ENCODE measurements around the gene PSPC1. TPM values are rescaled to one million over a fixed set of nuclear protein-coding genes. Genes with fewer than 3 reads are reported as not detected.

PSPC1 gene
- total RNA-seq, 1 donor from 2014 or later, result 74.6 TPM

GRCh38 chr13:19673473-19674430, 109.0 kb downstream of the PSPC1 start:
- DNase-seq (ENCODE audit: low spot score), result no peak

DNA sequence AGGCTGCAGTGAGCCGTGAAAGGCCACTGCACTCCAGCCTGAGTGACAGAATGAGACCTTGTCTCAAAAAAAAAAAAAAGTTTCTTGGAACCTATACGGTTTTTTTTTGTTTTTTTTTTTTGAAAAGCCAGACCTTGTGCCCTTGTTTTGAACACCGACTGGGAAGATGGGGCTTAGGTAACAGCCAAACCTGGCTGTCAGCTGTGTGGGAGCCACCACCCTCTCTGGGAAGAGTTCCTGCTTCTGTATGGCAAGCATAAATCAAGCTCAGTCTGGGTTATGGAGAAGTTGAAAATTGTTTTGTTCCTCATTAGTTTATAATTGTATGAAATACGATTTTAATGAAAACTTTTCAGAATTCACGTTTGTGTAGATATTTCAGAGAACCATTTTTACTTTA, 109.8 kb downstream of the PSPC1 start:
- no peak for DNase-seq (ENCODE audit: low spot score)

DNA sequence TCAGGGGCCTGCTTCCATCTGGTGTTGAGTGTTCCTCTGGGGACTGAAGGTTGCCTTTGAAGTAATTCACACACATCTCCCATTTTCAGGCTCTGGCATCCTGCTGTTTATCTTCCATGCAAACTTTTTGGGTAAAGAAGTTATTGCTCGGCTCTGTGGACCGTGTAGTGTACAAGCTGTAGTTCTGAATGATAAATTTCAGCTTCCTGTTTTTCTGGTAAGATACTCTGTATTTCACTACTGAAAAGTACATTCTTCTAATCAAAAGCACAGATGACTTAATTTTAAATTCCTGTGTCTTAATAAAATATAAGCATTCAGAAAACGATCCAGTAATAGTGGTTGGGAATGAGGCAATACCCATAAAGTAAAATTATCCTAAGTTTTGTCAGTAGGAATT, 112.6 kb downstream of the PSPC1 start:
- no peak for DNase-seq (ENCODE audit: low spot score)

GRCh38 chr13:19668778-19669177, 114.0 kb downstream of the PSPC1 start:
- no peak for DNase-seq (ENCODE audit: low spot score)

DNA sequence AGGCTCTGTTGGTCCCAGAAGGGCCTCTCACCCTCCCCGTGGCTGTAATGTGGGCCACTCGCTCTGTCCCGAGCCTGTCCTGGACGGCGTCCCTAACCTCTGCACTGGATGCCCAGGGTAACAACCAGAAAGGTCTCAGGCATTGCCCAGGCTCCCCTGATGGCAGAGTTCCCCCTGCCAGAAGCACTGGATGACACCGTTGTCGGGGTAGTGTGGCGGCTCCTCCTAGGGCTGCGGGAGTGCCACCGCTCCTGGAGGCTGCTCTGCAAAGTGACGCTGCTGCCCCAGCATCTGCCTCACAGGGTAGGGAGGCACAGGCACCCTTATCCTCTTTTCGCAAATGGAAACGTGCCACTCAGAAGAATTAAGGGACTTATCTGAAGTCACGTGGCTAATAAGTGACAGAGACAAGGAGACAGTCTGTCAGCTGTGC, 117.3 kb downstream of the PSPC1 start:
- DNase-seq (ENCODE audit: low spot score), result no peak

DNA sequence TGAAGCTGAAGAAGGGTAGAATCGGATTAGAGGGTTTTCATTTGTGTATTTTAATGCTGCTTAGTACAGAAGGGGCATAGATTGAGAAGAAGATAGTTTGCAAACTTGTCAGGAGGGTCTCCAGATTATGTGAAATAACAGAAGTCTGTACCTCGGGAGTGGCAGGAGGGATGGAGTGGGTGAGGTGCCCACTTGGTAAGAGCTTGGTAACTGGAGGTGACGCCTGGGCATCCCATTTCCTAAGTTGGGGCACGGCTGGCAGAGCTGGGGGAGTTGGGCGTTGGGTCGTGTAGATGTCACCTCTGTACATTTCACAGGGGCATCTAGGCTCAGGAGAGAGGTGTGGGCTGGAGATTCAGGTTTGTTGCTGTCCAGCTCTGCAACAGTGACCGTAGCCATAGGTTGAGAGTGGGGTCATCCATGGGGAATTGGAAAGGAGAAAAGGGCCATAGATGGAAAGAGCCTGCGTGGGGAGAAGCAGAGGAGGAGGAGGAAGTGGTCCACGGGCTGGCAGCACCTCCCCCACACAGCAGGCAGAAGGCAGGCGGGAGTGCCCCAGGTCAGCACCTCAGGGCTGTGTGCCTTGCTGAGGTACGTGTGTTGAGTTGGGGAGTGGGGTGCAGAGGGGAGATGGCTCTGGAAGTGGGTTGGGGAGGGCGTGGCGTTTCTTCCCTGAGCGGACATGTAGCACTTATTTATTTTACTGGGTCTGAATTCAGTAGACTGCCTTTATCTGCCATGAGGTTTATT, 118.1 kb downstream of the PSPC1 start:
- no peak for DNase-seq (ENCODE audit: low spot score)

GRCh38 chr13:19663416-19663979, 119.2 kb downstream of the PSPC1 start:
- DNase-seq (ENCODE audit: low spot score), result no peak

- DNase-seq (ENCODE audit: low spot score), result no peak
Observed at GRCh38 chr13:19661561-19661960, 121.2 kb downstream of the PSPC1 start.

- DNase-seq (ENCODE audit: low spot score), result no peak
Observed at GRCh38 chr13:19661126-19661525, 121.6 kb downstream of the PSPC1 start.

DNA sequence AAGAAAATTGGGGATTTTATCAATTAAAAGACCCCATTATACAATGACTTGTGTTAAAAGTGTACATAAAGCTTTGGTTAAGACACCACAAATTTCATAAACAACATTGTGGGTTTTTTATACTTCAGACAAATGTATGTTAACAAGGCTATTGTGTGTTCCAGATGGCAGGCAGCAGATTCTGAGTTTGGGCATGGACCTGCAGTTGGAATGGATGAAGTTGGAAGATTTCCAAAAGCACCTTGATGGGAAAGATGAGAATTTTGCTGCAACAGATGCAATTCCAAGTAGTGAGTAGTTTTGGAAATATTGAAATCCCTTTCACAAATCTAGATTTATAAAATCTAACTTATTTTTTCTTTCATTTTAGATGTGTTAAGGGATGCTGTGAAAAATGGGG, 123.9 kb downstream of the PSPC1 start:
- no peak for DNase-seq (ENCODE audit: low spot score)

- no peak for DNase-seq (ENCODE audit: low spot score)
Observed at GRCh38 chr13:19657872-19658591, 124.7 kb downstream of the PSPC1 start.

Other genes with a start within 250 kb of the PSPC1 start
- gene TPTE2, start 221.4 kb downstream of the PSPC1 start, total RNA-seq (ENCODE audit: insufficient read depth, low replicate concordance), result not detected
- gene MPHOSPH8, start 149.3 kb downstream of the PSPC1 start, total RNA-seq (ENCODE audit: insufficient read depth, low replicate concordance), result 25.3 TPM
- gene ZMYM5, start 80.7 kb upstream of the PSPC1 start, total RNA-seq (ENCODE audit: insufficient read depth, low replicate concordance), result 31.1 TPM
- gene ZMYM2, start 175.8 kb upstream of the PSPC1 start, total RNA-seq (ENCODE audit: insufficient read depth, low replicate concordance), result 87.6 TPM

All from umbilical cord (tissue), 2 donors.